ENCODE results near the gene GRPR.

- 0 out of 2 replicates have a peak, but pooled peaks have one; percentile 15 for TF ChIP-seq CTCF (IDR thresholded peaks at IDR 0.05)
- no peak for TF ChIP-seq NRF1 (IDR thresholded peaks at IDR 0.05; ENCODE audit: low read depth, low read length)
- no peak for TF ChIP-seq USF1 (IDR thresholded peaks at IDR 0.05; ENCODE audit: borderline replicate concordance, low read depth)
- TF ChIP-seq GABPA (IDR thresholded peaks at IDR 0.05; ENCODE audit: low read depth), result no peak
Observed at GRCh38 chrX:16156692-16157331, 33.4 kb downstream of the GRPR start.
